Measurements from ENCODE around the gene TINAGL1.

Gene TINAGL1, protein sequence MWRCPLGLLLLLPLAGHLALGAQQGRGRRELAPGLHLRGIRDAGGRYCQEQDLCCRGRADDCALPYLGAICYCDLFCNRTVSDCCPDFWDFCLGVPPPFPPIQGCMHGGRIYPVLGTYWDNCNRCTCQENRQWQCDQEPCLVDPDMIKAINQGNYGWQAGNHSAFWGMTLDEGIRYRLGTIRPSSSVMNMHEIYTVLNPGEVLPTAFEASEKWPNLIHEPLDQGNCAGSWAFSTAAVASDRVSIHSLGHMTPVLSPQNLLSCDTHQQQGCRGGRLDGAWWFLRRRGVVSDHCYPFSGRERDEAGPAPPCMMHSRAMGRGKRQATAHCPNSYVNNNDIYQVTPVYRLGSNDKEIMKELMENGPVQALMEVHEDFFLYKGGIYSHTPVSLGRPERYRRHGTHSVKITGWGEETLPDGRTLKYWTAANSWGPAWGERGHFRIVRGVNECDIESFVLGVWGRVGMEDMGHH

GRCh38 chr1:31576201-31576669 is at the start of gene TINAGL1:
Gene TINAGL1, plus strand, starts transcription at chr1:31576515. Its CDS starts 634 bp downstream, at chr1:31577149.
- DNase-seq (ENCODE audit: low spot score) (peak; percentile 82), FAIRE-seq (no peak)

GRCh38 chr1:31529999-31530684 is 46.2 kb upstream of the TINAGL1 start:
- DNase-seq (ENCODE audit: low spot score) (no peak), FAIRE-seq (no peak)

DNA sequence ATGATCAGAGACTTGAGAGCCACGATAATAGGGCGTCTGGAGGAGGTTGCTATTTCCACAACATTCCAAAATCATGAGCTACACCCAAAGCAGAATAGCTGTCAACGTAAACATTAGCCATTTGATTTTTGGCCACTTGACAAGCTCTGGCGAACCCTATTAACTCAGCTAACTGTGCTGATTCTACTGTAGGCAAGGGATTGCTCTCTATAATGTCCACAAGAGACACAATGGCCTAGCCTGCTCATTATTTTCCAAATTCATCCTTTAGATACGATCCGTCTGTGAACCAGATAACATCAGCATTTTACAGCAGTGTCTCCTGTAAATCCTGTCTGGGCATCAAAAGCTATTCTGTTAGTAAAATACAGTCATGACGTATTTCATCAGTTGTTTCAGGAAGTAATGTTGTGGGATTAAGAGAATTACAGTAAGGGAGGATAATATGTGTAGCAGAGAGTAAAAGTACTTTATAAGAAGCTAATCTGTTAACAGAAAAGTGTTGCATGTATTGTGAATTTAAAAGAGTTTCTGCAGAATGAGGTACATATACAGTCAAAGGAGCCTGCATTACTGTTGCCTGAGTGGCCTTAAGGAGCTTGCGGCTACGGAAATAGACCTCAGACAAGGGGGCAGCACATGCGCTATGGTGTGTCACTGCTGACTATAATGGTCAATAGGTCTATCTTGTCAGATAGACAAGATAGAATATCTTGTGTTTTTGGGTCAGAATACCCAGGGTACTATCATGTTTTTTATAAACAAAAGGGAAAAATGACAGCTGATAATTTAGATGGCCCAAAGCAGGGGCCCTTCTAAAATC is 44.9 kb upstream of the TINAGL1 start:
- FAIRE-seq (no peak), DNase-seq (ENCODE audit: low spot score) (no peak)

GRCh38 chr1:31532173-31532572 is 44.1 kb upstream of the TINAGL1 start:
- FAIRE-seq (no peak), DNase-seq (ENCODE audit: low spot score) (no peak)

DNA sequence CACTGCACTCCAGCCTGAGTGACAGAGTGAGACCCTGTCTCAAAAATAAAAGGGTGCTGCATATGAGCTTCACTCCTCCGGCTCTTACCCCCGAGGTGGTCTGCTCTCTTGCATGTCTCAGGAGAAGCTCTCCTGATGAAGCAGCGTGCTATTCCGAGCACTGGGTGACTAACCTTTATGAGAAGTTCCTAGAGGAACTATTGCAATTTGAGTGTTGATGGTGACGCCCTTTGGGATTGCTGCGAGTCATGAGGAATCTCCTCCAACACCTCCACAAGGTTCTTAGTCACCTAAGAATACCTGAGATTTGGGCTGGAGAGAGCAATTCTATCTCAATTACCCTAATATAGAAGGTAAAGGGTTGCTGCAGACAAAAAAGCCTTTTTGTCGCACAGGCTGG is 40.8 kb upstream of the TINAGL1 start:
- no peak for FAIRE-seq
- DNase-seq (ENCODE audit: low spot score) = no peak

DNA sequence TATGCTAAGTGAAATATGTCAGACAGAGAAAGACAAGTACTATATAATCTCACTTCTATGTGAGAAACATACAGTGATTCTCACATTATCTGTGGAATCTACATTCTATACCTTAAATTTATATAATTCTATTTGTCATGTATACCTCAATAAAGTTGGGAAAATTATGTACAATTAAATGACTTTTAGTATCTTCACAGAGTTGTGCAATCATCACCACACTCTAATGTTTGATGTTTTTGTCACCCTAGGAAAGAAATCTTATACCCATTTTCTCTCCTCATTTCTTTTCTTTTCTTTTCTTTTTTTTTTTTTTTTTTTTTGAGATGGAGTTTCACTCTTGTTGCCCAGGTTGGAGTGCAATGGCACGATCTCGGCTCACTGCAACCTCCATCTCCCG is 37.0 kb upstream of the TINAGL1 start:
- no peak for DNase-seq (ENCODE audit: low spot score)
- FAIRE-seq = no peak

- DNase-seq (ENCODE audit: low spot score) (no peak), FAIRE-seq (no peak)
These were observed 35.1 kb upstream of the TINAGL1 start for GRCh38 chr1:31541194-31541593.

DNA sequence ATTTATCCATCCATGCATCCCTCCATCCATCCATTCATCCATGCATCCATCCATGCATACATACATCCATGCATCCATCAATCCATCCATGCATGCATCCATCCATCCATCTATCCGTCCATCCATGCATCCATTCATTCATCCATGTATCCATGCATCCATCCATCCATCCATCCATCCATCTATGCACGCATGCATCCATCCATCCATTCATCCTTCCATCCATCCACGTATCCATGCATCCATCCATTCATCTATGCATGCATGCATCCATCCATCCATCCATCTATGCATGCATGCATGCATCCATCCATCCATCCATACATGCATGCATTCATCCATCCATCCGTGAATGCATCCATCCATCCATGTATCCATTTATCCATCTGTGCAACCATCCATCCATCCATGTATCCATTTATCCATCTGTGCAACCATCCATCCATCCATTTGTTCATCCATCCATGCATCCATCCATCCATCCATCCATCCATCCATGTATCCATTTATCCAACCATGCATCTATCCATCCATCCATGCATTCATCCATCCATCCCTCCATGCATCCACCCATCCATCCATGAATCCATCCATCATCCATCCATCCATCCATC is 30.3 kb upstream of the TINAGL1 start:
- DNase-seq (ENCODE audit: low spot score) (no peak), FAIRE-seq (no peak)

- DNase-seq (ENCODE audit: low spot score) = no peak
- no peak for FAIRE-seq
These were observed 27.8 kb upstream of the TINAGL1 start for GRCh38 chr1:31548534-31548906.

DNA sequence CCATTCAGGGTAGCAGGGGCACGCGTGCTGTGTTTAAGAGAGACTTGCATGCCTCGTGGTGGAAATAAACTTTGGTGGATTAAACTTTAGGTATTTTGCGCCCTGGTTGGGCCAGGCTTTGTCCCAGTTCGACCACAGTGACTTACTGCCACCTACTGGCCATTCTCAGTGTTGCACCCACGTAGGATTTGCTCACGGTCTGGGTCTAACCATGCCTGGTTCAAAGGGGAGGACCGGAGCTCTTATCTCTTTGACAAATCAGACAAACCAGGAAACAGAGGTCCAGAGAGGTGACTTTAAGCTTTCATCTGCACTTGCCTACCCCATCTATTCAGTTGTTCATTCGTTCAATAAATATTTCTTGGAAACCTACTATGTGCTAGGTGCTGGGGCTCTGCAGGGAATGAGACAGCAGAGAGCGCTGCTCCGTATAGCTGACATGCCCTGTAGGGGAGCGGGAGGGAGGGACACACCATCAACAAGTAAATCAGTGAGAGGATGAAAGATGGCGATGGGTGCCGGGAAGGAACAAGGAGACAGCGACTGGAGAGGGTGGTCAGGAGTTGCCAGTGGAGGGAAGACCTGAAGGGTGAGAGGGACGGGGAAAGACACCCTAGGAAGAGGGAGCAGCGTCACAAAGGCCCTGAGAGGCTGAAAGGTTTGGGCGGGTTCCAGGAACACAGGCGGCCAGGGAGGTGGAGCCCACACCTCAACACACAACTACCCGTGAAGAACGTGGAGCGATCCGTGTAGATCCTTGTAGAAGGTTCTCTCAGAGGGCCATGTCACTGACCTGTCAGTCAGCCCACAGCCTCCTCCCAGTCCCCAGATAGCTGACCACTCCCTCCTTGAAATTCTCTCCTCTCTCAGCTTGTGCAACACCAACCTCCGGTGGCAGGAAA is 27.2 kb upstream of the TINAGL1 start:
- peak; percentile 80 for DNase-seq (ENCODE audit: low spot score)
- peak; percentile 59 for FAIRE-seq

GRCh38 chr1:31549809-31550620 is 26.3 kb upstream of the TINAGL1 start:
- DNase-seq (ENCODE audit: low spot score) (peak; percentile 31), FAIRE-seq (peak; percentile 41)

DNA sequence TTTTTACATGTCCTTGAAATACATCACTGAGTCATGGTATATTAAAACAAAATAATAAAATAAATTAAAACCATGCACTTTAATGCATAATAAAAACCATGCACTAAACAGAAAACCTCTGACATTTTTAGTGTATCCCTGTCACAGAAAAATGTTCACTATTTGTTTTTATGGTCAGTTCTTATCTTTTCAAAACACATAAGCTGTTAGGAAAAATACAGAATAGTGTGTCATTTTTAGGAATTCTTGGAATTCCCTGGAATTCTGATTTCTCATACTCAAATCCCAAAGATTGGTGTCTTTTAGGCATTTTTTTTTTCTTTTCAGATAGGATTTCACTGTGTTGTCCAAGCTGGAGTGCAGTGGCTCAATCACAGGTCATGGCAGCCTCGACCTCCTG is 25.1 kb upstream of the TINAGL1 start:
- FAIRE-seq (no peak), DNase-seq (ENCODE audit: low spot score) (no peak)

DNA sequence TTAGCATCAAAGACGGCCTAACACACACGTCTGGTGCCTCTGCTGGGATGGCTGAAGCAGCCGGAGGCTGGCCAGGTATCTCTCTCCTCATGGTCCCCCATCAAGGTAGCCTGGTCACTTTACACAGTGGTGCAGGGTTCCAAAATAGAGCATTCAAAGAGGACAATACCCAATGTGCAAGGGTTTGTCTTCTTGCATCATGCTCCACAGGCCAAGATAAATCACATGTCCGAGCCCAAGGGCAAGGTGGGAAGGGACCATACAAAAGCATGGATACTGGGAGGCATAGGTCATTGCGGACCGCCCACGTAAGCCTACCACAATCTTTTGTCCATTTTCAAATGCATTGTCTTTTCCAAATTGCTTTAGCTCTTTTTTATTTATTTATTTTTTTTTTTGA is 23.8 kb upstream of the TINAGL1 start:
- FAIRE-seq (no peak), DNase-seq (ENCODE audit: low spot score) (no peak)

- no peak for DNase-seq (ENCODE audit: low spot score)
- no peak for FAIRE-seq
These were observed 19.8 kb upstream of the TINAGL1 start for GRCh38 chr1:31556481-31557006.

- no peak for FAIRE-seq
These were observed 16.6 kb upstream of the TINAGL1 start for GRCh38 chr1:31559715-31560114.

DNA sequence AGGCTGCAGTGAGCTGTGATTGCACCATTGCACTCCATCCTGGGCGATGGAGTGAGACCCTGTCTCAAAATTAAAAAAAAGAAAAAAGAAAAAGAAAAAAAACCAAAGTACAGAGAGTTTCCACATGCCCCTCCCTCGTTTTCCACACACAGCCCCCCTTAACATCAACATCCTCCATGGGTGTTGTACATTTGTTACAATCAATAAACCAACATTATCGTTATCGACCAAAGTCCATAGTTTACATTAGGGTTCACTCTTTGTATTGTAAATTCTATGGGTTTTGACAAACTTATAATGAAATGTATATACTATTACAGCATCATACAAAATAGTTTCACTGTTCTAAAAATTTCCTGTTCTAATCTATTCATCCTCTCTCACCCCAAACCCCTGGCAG is 15.9 kb upstream of the TINAGL1 start:
- FAIRE-seq = no peak

More at GRCh38 chr1:31559715-31560114, 16.6 kb upstream of the TINAGL1 start:
- DNase-seq (ENCODE audit: low spot score) = no peak

GRCh38 chr1:31562707-31563360 is 13.5 kb upstream of the TINAGL1 start:
- peak; percentile 58 for FAIRE-seq
- DNase-seq (ENCODE audit: low spot score) = peak; percentile 84

More for the DNA sequence above, 15.9 kb upstream of the TINAGL1 start:
- no peak for DNase-seq (ENCODE audit: low spot score)

DNA sequence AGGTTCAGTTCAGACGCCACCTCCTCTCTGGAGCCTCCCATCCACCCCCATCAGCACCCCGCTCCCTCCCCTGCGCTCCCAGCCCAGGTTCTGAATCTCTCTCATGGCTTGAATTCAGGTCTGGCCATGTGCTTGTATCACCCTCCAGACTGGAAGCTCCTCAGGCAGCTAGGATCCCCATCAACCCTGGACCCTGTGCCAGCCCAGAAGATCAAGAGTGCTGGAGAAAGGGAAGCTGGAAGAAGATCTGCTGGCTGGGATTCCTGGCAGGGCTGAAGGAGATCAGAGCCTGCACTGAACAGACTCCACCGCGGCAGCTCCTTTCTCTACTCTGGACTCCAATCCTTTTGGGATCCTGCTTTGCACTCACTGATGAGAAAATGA is 11.7 kb upstream of the TINAGL1 start:
- DNase-seq (ENCODE audit: low spot score) (no peak), FAIRE-seq (no peak)
